GM18907 (cell line): ENCODE results near the gene RBKS.

ENCODE experiments used
- ATAC-seq: cut with Tn5 transposase; IDR thresholded peaks from one replicate; pipeline ENCODE4 v1.9.1; 2021; ENCODE audit warnings: mild to moderate bottlenecking, moderate library complexity; ENCODE audit not compliant: unreplicated experiment

RBKS gene

DNA sequence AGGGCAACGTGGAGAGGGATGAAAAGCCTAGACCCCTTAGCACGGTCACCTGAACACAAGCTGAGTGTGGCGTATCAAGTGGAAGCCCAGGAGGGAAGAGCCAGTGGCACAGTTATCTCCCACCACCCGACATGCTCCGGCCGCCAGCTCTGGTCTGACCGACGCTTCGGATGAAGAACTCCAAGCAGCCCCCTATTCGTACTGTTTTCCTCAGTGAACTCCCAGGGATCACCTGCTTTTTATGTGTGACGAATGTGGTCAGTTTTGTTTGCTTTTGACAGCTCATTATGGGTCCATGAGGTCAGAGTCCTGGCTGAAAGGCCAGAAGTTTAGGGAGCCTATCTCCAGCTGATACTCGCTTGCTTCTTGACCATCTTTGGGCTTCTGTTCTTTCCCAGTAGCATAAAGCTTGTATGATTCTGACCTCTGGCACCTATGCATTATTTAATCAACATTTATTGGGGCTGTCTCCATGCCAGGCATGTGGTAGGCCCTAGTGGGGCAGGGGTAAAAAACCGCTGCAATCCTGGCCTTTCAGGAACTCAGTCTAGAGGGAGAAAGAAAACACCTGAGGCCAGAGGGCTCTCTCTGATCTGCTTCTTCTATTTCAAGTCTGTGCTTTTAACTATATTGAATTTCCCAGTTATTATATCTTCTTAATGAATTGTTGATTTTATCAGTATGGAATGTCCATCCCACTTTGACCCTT lies 151.7 kb downstream of the RBKS start:
- no peak for ATAC-seq

GRCh38 chr2:27737676-27738348 lies 152.4 kb downstream of the RBKS start:
- ATAC-seq, result no peak

GRCh38 chr2:27736890-27737204 lies 153.3 kb downstream of the RBKS start:
- ATAC-seq, result no peak

- ATAC-seq, result no peak
Measured at GRCh38 chr2:27736031-27736889, 153.9 kb downstream of the RBKS start.

- ATAC-seq, result no peak
Measured at GRCh38 chr2:27735263-27735904, 154.8 kb downstream of the RBKS start.

DNA sequence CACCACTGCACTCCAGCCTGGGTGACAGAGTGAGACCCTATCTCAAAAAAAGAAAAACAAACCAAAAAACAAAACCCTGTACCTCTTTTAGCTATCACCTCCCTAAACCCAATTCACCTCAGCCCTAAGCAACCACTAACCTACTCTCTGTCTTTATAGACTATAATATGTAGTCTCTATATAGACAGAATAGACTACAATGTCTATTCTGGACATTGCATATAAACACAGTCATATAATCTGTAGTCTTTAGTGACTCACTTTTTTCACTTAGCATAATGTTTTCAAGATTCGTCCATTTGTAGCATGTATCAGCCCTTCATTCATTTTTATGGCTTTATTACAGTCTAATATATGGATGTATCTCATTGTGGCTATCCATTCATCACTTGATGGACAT lies 155.9 kb downstream of the RBKS start:
- ATAC-seq, result no peak
